CMK (cell line): Measurements from ENCODE around the gene ENKD1.

Experiments
- DNase-seq: peaks from one replicate; pipeline ENCODE4 v3.0.0-alpha.2; 2010; ENCODE audit warnings: low read depth

The ENKD1 gene

DNA sequence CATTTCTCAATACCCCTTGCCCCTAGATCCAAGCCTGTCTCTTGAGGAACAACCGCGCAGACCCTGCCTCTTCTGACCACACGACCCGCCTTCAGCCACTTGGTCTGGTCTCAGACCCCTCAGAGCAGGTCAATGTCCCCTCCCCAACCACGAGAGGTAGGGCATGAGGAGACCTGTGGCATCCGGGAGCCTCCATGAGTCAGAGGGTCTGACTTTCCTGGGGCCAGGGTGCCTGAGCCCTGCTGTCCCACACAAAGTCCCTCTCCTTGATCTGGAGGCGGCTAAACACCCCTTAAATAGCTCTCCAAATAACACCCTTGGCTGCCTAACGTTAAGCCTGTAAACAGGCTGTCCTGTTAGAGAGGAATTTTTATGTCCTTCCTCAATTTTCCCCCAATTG is 16.5 kb downstream of the ENKD1 start:
- no peak for DNase-seq

DNA sequence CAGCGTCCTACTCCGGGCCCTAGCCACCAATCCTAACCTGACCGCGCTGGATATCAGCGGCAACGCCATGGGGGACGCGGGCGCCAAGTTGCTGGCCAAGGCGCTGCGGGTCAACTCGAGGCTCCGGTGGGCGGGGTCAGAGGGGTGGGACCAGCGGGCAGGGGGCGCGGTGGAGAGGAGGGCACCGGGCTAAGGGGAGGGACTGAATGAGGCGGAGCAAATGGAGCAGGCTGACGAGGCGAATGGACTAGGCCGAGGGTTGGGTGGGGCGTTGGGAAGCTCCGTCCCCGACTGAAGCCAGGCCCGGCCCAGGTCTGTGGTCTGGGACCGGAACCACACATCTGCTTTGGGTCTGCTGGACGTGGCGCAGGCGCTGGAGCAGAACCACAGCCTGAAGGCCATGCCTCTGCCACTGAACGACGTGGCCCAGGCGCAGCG is 17.0 kb downstream of the ENKD1 start:
- no peak for DNase-seq

DNA sequence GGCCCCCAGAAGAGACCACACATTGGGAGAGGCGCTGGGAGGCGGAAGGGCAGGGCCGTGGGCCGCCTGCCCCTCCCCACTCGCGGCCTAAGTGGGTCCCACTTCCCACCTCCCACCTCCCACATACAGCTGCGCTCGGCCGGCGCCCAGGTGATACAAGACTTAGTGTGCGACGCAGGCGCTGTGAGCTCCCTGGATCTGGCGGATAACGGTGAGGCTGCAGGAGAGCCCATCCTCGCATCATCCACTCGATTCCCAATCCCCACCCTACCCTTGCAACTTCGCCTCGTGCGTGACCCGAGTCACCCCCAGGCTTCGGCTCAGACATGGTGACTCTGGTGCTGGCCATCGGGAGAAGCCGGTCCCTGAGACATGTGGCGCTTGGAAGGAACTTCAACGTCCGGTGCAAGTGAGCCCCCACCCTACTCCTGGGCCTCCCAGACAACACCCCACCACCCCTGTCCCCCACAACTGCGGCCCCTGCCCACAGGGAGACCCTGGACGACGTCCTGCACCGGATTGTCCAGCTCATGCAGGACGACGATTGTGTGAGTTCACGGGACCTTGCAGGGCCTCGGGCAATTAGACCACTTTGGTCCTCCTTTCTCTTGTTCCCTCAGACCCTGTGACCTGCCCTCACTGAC is 17.7 kb downstream of the ENKD1 start:
- DNase-seq: no peak

DNA sequence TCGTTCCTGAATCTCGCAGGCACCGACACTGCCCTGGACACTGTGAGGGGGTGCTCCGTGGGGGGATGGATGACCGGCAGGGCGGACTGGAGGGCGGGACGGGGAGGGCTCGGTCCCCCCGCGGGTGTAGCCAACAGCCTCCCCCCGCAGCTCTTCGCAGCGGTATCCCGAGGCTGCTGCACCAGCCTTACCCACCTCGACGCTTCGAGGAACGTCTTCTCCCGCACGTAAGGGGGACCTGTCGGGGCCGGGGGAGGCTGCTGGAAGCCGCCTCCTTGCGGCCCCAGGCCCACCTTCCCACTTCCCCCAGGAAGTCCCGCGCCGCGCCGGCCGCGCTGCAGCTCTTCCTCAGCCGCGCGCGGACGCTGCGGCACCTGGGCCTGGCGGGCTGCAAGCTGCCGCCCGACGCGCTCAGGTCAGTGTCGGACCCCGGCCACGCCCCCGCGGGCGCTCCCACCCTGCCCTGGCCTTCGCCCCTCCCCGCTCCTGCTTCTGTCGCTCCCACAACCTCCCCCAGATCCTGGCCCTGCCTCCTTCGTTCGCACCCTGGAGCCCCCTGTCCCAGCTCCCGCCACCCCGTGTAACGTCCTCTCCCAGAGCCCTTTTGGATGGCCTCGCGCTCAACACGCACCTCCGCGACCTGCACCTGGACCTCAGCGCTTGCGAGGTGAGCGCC is 18.3 kb downstream of the ENKD1 start:
- no peak for DNase-seq

DNA sequence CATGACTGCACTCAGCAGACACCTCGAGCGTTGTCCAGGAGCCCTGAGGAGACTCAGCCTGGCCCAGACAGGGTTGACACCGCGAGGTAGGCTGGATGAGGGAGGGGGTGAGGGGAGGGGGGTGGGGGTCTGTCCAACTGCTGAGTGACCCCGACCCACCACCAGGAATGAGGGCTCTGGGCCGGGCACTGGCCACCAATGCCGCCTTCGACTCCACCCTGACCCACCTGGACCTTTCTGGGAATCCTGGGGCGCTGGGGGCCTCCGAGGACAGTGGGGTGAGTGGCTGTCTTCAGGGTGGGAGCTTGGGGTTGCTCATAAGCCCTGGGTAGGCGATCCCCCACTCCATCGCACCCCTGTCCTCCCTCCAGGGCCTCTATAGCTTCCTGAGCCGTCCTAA is 18.9 kb downstream of the ENKD1 start:
- no peak for DNase-seq

DNA sequence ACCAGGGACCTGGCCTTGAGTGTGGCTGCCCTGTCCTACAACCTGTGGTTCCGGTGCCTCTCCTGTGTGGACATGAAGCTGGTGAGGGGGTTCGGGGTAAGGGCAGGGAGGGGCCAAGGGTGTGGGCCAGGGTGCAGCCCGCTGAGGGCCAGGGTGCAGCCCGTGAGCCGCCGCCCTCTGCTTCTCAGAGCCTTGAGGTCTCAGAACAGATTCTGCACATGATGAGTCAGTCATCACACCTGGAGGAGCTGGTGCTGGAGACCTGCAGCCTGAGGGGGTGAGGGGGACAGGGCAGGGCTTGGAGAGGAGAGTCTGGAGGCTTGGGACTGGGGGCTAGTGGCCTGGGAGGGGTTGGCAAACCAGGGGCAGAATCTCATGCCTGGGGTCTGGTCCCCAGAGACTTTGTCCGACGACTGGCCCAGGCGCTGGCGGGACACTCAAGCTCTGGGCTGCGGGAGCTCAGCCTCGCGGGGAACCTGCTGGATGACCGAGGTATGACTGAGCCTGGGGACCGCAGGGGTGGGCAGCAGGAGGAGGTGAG is 19.4 kb downstream of the ENKD1 start:
- DNase-seq: no peak

DNA sequence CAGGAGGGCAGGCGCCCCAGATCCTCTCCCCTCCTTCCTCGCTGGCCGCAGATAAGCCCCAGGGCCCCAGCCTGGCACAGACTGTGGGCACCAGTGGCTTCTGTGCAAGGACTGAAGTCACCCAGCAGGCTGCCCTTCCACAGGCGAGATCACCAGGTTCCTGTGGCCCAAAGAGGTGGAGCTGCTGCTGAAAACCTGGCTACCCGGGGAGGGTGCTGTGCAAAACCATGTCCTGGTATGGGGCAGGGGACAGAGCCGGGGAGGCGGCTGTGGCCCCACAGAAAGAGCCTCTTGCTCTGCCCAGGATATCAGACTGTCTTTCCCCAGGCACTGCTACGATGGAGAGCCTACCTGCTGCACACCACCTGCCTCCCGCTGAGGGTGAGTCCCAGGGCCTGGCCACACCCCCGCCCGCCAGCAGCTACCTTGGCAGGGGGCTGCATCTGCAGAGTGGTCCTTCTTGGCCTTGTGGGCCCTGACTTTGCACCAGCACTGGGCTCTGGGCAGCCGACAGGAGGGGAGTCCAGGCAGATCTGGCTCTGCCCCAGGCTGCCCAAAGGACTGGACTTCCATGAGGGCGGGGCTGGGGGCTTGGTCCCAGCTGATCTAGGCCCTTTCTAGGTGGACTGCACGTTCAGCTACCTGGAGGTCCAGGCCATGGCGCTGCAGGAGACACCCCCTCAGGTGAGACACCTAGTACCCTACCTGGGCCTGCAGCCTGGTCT is 21.0 kb downstream of the ENKD1 start:
- DNase-seq: no peak

DNA sequence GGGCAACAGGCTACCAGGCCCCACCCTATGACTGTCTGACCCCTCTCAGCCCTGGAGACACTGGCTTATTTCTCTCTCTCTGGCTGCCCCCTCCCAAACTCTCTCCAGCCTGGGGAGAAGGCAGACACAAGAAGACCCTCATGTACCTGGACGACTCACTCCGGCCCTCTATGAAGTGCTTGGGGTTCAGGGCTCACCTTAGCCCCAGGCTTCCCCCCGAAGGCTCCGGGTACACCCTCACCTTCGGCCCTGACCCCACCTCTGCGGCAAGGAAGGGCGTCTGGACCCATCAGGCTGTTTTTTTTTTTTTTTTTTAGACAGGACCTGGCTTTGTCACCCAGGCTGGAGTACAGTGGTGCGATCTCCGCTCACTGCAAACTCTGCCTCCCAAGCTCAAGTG is 22.5 kb downstream of the ENKD1 start:
- no peak for DNase-seq

DNA sequence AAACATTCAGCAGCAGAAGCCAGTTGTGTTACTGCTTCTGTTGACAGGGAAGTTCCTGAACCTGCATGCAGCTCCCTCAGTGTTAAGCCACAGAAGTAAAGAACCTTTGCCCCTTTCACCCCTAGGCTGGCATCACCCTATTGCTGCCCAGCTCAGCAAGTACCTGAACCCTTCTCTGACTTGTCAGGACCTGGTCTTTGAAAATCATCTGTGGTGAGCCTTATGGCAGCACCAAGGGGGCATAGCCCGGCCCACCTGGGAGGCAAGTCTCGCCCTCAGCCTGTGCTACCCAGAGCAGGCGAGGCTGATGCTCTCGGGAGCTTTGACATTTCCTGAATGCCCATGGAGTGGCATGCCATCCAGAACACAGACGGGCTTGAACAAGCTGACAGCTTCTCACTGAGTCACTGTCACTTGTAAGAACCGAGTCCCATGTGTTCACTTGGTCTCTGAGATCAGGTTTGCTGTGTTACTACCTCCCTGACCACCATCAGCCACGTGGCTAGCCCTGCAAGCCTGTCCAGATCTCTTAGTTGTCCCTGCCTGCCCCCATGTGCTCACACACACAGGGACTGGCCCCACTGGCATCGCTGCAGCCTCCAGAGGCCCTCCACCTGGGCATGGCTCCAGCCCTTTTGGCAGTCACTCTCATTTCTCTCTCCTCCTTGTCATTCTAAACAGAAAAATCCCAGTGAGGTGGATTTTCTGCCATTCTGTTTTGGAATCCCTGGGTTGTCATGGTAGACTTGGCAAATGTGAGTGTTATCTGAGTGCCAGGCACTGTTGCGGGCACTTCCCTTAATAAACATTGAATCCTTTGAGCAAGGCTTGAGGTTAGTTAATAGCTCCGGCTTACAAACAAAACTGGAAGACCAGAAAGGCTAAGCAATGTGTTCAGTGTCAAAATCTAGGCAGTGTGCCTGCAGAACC is 24.5 kb downstream of the ENKD1 start:
- DNase-seq: no peak

DNA sequence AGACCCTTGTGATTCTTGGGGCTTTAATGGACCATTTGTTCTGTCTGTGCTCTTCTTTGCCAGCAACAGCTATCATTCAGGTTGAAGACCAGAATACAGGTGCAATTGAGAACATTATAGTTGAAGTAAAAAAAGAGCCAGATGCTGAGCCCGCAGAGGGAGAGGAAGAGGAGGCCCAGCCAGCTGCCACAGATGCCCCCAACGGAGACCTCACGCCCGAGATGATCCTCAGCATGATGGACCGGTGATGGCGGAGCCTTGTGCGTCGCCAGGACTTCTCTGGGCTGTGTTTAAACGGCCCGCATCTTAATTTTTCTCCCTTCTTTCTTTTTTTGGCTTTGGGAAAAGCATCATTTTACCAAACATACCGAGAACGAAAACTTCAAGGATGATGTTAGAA is 28.9 kb downstream of the ENKD1 start:
- no peak for DNase-seq

DNA sequence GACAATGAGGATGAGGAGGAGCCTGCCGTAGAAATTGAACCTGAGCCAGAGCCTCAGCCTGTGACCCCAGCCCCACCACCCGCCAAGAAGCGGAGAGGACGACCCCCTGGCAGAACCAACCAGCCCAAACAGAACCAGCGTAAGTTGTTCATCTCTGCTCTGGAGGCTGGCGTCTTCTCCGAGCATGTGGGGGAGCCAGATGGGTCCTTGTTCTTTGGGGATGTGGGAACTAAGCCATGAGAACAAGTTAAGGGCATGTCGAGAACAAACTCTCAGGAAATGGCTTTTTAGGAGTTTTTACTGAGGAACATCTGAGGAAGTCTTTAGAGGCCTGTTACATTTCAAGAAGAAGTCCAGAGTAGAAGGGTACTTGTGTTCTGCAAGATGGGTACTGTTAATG is 29.8 kb downstream of the ENKD1 start:
- DNase-seq: no peak

DNA sequence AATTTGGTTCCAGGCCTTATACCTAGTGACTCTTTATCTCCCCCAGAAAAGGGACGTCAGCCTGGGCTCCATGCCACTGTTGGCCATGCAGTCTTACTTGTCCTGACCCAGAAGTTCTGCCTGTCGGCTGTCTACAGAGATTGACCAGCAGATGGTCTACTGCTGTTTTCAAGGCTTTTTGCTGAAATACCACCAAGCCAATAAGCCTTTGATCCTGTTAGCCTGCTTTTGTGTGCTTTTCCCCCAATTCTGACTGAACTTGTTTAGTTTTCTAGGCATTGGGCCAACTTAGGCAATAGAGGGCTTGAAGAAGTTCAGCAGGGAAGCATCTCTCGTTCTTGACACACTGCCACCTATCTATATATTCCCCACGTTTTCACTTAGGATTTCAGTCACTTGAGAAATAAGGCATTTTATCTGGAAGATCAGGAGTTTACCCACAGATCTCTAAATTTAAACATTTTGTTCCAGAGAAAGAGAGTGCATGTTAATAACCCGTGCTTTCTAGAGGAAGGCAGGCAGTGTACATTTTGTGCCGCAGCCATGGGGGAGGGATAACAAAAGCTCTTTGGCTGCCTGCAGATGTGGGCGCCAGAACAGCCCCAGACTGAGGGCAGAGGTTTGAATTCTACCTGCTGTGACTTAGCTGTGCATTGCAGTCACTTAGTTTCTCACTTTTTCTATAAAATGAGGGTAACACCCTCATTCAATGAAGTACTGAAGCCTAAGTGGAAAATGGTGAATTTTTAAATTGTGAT is 34.0 kb downstream of the ENKD1 start:
- no peak for DNase-seq

DNA sequence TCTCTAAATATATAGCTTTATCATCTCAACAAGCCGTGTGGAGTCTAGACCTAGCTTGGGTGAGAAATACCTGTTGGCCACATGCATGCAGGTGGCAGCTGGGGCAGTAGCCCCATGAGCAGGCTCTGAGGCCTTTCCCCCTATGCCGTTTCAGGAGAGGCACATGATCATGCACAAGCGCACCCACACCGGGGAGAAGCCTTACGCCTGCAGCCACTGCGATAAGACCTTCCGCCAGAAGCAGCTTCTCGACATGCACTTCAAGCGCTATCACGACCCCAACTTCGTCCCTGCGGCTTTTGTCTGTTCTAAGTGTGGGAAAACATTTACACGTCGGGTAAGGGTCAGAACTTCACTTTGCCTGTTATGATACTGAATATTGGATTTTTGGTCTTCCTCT is 38.3 kb downstream of the ENKD1 start:
- no peak for DNase-seq

DNA sequence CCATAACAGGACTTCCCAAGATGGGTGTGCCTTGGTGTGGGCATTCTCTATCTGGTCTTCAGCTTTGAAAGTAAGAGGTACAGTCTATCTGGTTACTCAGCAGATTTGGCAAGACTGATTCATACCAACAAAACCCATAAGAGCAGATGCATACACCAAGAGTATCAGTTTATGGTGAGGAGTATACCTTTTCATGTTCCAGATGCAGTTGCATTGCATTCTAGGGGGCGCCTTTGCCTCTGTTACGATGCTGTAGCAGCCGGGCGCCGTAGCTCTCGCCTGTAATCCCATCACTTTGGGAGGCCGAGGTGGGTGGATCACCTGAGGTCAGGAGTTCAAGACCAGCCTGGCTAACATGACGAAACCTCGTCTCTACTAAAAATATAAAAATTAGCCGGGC is 52.7 kb downstream of the ENKD1 start:
- DNase-seq: no peak
